GM18502 (cell line): Measurements from ENCODE around the gene MYH9.

ENCODE experiments used
- ATAC-seq: cut with Tn5 transposase; IDR thresholded peaks from one replicate; pipeline ENCODE4 v1.9.1; 2021; ENCODE audit warnings: mild to moderate bottlenecking; ENCODE audit not compliant: unreplicated experiment, poor library complexity

The MYH9 gene

GRCh38 chr22:36351921-36352802 is 35.6 kb downstream of the MYH9 start:
- no peak for ATAC-seq

GRCh38 chr22:36350751-36351594 is 36.8 kb downstream of the MYH9 start:
- no peak for ATAC-seq

- no peak for ATAC-seq
Measured at GRCh38 chr22:36349726-36350125, 38.0 kb downstream of the MYH9 start.

- no peak for ATAC-seq
Measured at GRCh38 chr22:36348760-36349159, 39.0 kb downstream of the MYH9 start.

- no peak for ATAC-seq
Measured at GRCh38 chr22:36347094-36347493, 40.7 kb downstream of the MYH9 start.

- ATAC-seq, result no peak
Measured at GRCh38 chr22:36344106-36344827, 43.5 kb downstream of the MYH9 start.

GRCh38 chr22:36343720-36344105 is 44.1 kb downstream of the MYH9 start:
- ATAC-seq, result no peak

GRCh38 chr22:36343070-36343719 is 44.6 kb downstream of the MYH9 start:
- no peak for ATAC-seq

GRCh38 chr22:36341640-36342041 is 46.1 kb downstream of the MYH9 start:
- ATAC-seq, result no peak

GRCh38 chr22:36340621-36341020 is 47.1 kb downstream of the MYH9 start:
- no peak for ATAC-seq

GRCh38 chr22:36339171-36340065 is 48.3 kb downstream of the MYH9 start:
- ATAC-seq, result no peak

GRCh38 chr22:36337365-36338130 is 50.2 kb downstream of the MYH9 start:
- ATAC-seq, result no peak

GRCh38 chr22:36336246-36337182 is 51.3 kb downstream of the MYH9 start:
- ATAC-seq, result no peak

- ATAC-seq, result no peak
Measured at GRCh38 chr22:36335621-36336020, 52.1 kb downstream of the MYH9 start.

- no peak for ATAC-seq
Measured at GRCh38 chr22:36334821-36335603, 52.8 kb downstream of the MYH9 start.

- ATAC-seq, result no peak
Measured at GRCh38 chr22:36334081-36334820, 53.5 kb downstream of the MYH9 start.
